ELR (cell line): ENCODE data around the gene ETF1.
A peak's percentile ranks its signal among the peaks of the same experiment; 100 is the strongest.

Source experiments
- DNase-seq: peaks from one replicate; pipeline ENCODE4 v3.0.0-alpha.2; 2015; ENCODE audit warnings: low read depth

Gene ETF1

DNA sequence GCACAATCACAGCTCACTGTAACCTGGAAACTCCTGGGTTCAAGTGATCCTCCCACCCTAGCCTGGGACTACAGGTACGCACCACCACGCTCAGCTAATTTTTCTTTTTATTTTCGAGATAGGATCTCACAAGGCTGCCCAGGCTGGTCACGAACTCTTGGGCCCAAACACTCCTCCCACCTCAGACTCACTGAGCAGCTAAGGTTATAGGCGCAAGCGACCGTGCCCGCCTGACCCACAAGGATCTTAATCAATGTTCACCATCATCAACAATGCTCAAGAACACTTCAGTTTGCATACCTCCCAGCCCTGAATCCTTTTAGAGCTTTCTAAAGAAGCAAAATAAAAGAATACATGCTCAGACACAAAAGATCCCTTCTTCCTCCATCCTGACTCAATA is 13.2 kb downstream of the ETF1 start:
- no peak for DNase-seq

- no peak for DNase-seq
Observed at GRCh38 chr5:138528744-138529469, 14.1 kb downstream of the ETF1 start.

GRCh38 chr5:138528208-138528607 is 14.8 kb downstream of the ETF1 start:
- no peak for DNase-seq

- DNase-seq, result no peak
Observed at GRCh38 chr5:138527170-138527569, 15.9 kb downstream of the ETF1 start.

DNA sequence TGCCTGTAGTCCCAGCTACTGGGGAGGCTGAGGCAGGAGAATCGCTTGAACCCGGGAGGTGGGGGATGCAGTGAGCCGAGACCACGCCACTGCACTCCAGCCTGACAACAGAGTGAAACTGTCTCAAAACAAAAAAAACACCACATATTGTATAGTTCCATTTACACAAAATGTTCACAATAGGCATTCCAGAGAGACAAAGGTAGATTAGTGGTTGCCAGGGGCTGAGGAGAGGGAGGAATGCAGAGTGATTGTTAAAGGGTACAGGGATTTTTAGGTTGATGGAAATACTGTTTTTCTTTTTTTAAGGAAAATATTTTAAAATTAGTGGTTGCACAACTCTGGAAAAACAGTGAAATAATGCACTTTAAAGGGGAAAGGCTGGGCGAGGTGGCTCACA is 19.6 kb downstream of the ETF1 start:
- DNase-seq, result no peak

GRCh38 chr5:138520971-138521370 is 22.1 kb downstream of the ETF1 start:
- DNase-seq, result no peak

DNA sequence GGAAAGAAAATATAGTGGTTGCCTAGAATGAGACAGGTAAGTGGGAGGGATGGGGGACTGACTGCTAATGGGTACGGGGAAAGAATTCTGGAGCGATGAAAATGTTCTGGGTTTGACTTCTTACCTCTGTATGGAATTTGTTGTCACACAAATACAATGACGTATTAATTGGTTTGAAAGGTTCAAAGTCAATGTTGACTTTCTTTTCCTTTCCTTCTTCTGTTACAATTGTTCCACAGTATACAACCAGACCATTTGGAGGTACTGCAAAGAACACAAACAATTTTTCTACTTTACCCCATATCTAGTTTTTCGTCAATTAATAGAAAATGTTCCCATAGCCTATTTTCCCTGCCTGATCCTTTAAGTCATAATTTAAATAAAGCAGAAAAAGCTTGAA is 25.6 kb downstream of the ETF1 start:
- no peak for DNase-seq

GRCh38 chr5:138515556-138516245 is 27.3 kb downstream of the ETF1 start:
- no peak for DNase-seq

- no peak for DNase-seq
Observed at GRCh38 chr5:138514021-138514420, 29.0 kb downstream of the ETF1 start.

DNA sequence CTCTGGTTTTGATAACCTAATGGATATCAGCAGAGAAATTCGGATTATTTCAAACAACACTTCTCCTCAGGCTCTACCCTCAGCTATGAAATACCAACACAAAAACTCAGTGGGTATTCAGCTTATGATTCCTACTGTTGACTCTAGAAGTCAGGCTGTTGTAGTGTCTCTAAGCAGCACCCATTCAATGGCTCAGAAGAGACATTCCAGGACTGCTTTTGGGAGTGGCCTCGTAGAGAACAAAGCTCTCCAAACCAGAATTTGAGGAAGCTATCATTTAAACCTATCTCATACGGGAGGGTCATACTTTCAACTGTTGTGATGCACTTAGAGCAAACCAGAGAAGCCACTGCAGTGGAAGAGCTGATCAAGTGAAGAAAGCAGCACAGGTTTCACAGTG is 34.1 kb downstream of the ETF1 start:
- DNase-seq, result no peak

GRCh38 chr5:138507485-138507884 is 35.6 kb downstream of the ETF1 start:
- peak; percentile 62 for DNase-seq

DNA sequence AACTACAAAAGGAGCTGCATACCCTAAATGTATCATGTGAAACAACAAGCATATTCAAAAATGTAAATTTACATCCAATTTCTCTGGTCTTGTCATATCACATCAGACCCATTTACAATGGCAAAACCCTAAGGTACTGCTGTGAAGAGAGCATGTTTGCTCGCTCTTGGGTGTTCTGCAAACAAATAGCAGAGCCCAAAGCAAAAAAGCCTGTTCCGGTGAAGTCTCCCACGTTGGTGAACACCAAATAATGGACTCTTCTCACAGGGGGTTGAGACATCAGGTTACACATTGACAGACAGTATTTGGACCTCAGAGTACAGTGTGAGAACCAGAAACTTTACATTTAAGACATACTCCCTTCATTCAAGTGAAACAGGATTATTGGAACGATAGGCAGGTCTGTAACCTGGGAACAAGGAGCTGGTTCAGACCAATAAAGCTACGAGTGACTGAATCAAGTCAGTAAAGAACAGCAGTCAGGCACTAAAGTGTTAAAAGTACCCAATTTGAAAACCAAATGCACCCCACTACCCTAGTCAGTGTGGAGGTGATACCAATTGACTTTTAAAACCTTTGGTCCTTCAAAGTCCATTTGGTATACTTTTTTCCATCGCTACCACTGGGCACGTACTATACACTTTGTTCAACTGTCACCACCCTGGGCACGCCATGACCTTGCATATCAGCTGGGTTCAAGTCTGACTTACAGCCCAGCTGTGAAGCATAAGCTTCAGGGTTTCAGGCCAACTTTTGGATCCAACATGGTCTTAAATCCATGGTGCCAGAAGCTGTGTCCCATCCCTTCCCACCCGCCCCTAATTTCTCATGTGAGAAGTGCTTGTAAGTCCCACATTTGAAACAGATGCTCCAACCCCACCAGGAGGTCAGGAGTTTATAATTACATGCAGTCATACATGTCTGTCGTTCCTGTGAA is 36.4 kb downstream of the ETF1 start:
- no peak for DNase-seq

DNA sequence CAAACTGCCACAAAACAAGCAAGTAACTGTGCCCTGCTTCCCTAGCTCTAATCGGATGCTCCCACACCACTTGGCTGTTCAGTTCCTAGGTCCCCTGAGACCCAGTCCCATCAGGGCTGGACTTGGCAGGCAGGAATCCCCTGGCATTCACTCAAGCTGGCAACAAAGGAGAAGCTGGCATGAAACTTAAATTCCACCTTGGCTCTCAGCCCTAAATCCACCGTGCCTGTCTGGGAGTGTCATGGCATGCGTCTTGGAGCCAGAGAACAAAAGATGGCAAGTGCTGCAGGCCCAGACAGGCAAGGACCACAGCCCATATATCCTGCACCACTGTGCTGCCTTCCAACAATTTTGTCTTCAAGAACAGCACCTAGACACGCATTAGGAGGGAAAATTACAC is 38.2 kb downstream of the ETF1 start:
- DNase-seq, result no peak

DNA sequence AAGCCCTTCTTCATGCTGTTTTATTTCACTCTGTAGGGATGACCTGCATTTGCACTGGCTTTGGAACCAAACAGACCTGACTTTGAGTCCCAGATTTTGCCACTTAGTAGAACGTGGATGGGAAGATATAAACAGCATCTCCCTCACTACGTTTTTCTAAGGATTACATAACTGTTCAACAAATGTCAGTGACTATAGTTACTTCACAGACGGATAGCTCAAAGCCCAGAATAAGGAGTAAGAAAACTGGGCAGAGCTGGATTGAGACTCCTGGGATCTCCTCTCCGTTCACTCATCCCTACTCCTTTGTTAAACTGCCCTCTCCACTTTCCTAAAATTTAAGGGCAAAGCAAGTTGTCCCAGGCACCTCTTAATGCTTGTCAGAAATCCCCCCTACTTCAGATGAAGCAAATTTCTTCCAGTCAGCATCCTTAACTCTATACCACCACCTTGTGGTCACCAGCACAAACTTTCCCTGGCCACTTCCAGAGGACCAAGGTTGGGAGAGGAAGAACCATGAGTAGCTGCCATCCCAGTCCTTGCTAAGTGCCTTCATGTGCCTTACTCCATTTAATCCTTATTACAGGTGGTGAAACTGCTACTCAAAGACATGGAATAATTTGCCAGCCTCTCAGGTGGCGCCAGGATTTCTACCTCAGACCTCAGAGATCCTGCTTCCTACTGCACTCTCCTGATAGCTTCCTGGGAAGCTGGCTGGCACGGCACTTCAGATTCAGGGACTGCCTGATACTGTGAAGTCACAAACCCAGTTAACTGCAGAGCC is 39.4 kb downstream of the ETF1 start:
- DNase-seq, result peak; percentile 79

GRCh38 chr5:138502521-138502920 is 40.5 kb downstream of the ETF1 start:
- DNase-seq, result no peak

- DNase-seq, result no peak
Observed at GRCh38 chr5:138502121-138502520, 40.9 kb downstream of the ETF1 start.

- DNase-seq, result no peak
Observed at GRCh38 chr5:138498376-138498775, 44.7 kb downstream of the ETF1 start.

GRCh38 chr5:138495351-138495750 is 47.7 kb downstream of the ETF1 start:
- no peak for DNase-seq

DNA sequence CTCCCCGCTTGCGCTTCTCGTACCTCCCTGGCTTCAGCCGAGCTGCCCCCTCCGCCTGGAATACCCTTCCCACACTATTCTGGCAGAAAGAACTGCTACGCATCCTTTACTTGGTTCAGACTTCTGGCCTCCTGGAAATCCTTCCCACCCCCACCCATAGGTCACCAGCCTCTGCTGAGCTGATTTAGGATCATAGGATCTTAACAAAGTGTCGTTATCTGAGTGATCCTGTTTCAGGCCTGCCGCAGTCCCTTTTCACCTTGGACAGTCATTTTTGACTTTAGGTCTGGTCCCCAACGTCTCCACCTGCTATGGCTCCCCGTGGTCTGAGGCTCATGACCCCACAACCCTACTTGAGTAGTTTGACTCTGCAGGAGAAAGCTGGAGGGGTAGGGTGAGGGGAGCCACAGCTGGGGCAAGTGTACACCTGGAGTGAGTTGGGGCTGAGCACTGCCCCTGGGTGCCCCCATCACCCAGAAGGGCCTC is 50.4 kb downstream of the ETF1 start:
- DNase-seq, result no peak

- peak; percentile 93 for DNase-seq
Observed at GRCh38 chr5:138491669-138492559, 51.1 kb downstream of the ETF1 start.

DNA sequence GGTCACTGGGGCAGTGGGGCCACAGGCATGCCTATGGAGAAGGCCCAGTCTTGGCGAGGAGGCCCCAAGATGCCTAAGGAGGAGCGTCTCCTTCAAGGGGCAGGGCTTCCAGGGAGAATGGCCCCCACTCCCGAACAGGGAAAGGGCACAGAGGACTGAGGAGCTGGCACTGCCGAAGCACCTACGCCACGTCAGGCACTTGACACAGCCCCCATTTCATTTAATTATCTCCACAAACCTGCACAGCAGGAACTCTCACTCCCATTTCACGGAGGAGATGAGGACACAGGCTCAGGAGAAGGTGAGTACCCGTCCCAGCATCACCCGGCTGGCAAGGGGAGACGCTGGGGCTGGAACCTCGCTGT is 51.8 kb downstream of the ETF1 start:
- DNase-seq, result no peak
